Smooth muscle cell of the brain vasculature (primary cell): ENCODE data around the gene PAPPA.

ENCODE experiments used
- DNase-seq: peaks from one replicate; pipeline ENCODE4 v3.0.0-alpha.2; 2012; ENCODE audit warnings: low read depth, low spot score

The PAPPA gene

GRCh38 chr9:116153765-116154333, at the start of gene PAPPA:
Gene PAPPA, plus strand, starts transcription at chr9:116153791. Its CDS starts 382 bp downstream, at chr9:116154173.
- no peak for DNase-seq

- DNase-seq, result no peak
Measured at GRCh38 chr9:116103976-116104820, 49.4 kb upstream of the PAPPA start.

- no peak for DNase-seq
Measured at GRCh38 chr9:116112236-116112635, 41.4 kb upstream of the PAPPA start.

- DNase-seq, result no peak
Measured at GRCh38 chr9:116115761-116116353, 37.7 kb upstream of the PAPPA start.

GRCh38 chr9:116116393-116116792, 37.2 kb upstream of the PAPPA start:
- no peak for DNase-seq

GRCh38 chr9:116123171-116123570, 30.4 kb upstream of the PAPPA start:
- no peak for DNase-seq

- no peak for DNase-seq
Measured at GRCh38 chr9:116124472-116125040, 29.0 kb upstream of the PAPPA start.

- no peak for DNase-seq
Measured at GRCh38 chr9:116133163-116133562, 20.4 kb upstream of the PAPPA start.

- no peak for DNase-seq
Measured at GRCh38 chr9:116134975-116135374, 18.6 kb upstream of the PAPPA start.

GRCh38 chr9:116137010-116137409, 16.6 kb upstream of the PAPPA start:
- DNase-seq, result no peak

- DNase-seq, result no peak
Measured at GRCh38 chr9:116137581-116137980, 16.0 kb upstream of the PAPPA start.

GRCh38 chr9:116141864-116142561, 11.6 kb upstream of the PAPPA start:
- DNase-seq, result no peak

- DNase-seq, result no peak
Measured at GRCh38 chr9:116142706-116143492, 10.7 kb upstream of the PAPPA start.

GRCh38 chr9:116144038-116144437, 9.6 kb upstream of the PAPPA start:
- DNase-seq, result no peak

- DNase-seq, result no peak
Measured at GRCh38 chr9:116144555-116144954, 9.0 kb upstream of the PAPPA start.

GRCh38 chr9:116145036-116145435, 8.6 kb upstream of the PAPPA start:
- DNase-seq, result no peak

- DNase-seq, result no peak
Measured at GRCh38 chr9:116147821-116148220, 5.8 kb upstream of the PAPPA start.

GRCh38 chr9:116149844-116150243, 3.7 kb upstream of the PAPPA start:
- no peak for DNase-seq

- no peak for DNase-seq
Measured at GRCh38 chr9:116151199-116151598, 2.4 kb upstream of the PAPPA start.

- no peak for DNase-seq
Measured at GRCh38 chr9:116151966-116152381, 1.6 kb upstream of the PAPPA start.

- DNase-seq, result no peak
Measured at GRCh38 chr9:116152390-116152789, 1.2 kb upstream of the PAPPA start.
